Esophagus squamous epithelium (tissue), 4 donors: ENCODE results near the gene RTL1.

Experiments used
- CTCF ChIP-seq, 6 experiments: fragments of 450-650 bp in 4 of 6; fragments of 200-600 bp in 2 of 6; sonication (generic) in 2 of 6; IDR thresholded peaks; one replicate each; pipeline ENCODE4 v1.5.1; 2016 to 2019; ENCODE audit warnings: antibody characterized with exemption in 6 of 6, mild to moderate bottlenecking in 4 of 6, moderate library complexity in 4 of 6
- POLR2A ChIP-seq, 4 donors: fragments of 450-650 bp; IDR thresholded peaks; one replicate each; pipeline ENCODE4 v1.6.1; 2017; ENCODE audit warnings: antibody characterized with exemption in 4 of 4, mild to moderate bottlenecking in 4 of 4, moderate library complexity in 3 of 4

- TF ChIP-seq CTCF (IDR thresholded peaks at IDR 0.05) (no peak), POLR2A (IDR thresholded peaks at IDR 0.05) (no peak)
Measured at GRCh38 chr14:100899884-100900771, 3.4 kb downstream of the RTL1 start.
